GM12892 (cell line): ENCODE results near the gene CCDC27.

Experiments used
- DNase-seq: peaks from one replicate; pipeline ENCODE4 v3.0.0; 2011; ENCODE audit not compliant: insufficient read length
- FAIRE-seq: peaks from 2 replicates; lab custom pipeline; 2011; peaks lifted over from hg19 to GRCh38; lab: Jason Lieb, UNC
- POLR2A ChIP-seq: IDR thresholded peaks from 2 replicates; pipeline ENCODE4 v1.6.1; 2011; ENCODE audit warnings: low read depth, low read length, control low read depth
- POLR2AphosphoS5 ChIP-seq: IDR thresholded peaks from 2 replicates; pipeline ENCODE4 v1.6.1; 2011; ENCODE audit warnings: low read depth, low read length, control low read depth
- TAF1 ChIP-seq: IDR thresholded peaks from 2 replicates; pipeline ENCODE4 v1.6.1; 2011; ENCODE audit warnings: low read depth, mild to moderate bottlenecking, control low read depth, low read length, borderline replicate concordance

Gene CCDC27

DNA sequence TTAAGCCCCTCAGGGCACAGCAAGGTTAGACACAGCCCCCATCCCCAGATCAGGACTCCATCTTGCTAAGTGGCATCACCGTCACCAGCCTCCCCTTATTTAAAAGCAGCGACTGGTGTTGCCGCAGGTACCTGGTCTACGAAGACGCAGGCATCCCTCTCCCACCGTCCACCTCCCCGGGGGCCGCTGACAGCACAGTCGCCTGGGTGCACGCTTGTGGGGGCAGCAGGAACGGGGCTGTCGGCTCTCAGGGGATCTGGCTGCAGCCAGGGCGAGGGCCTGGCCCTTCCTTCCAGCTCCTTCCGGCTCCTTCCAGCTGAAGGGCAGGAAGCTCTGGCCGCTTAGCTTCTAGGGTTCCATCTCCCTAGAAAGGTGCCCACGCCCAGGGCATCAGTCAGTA lies 17.6 kb upstream of the CCDC27 start:
- DNase-seq (no peak), FAIRE-seq (no peak)
- no peak for TF ChIP-seq TAF1
- no peak for TF ChIP-seq POLR2AphosphoS5
- TF ChIP-seq POLR2A, result no peak

DNA sequence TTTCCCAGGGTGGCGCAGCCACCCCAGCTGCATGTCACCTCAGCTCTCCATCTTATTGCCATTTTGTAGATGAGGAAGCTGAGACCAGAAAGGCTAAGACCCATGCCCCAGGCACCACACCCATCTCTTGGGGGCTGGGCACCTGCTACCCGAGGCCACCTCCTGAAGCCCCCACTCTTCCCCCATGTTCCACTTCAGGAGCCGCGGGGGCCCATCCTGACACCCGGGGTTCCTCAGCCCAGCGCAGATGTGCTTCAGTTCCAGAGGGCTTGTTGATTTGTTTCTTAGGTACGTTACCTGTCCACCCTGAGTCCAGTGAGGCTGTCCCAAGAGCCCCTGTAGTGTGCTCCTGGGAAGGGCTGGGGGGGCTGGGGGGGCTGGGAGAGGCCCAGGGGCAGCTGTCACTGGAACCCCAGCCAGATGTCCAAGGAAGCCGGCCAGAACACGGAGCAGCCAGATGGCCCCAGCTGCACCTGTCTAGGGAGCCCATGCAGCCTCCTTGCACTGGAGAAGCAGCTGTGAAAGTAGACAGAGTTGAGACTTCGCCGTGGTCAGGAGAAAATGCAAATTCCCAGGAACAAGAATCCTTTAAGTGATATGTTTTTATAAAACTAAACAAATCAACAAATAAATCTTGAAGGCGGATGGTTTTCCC lies 17.1 kb upstream of the CCDC27 start:
- FAIRE-seq, result no peak
- no peak for TF ChIP-seq POLR2AphosphoS5
- TF ChIP-seq TAF1, result no peak
- no peak for TF ChIP-seq POLR2A

GRCh38 chr1:3735688-3736087 lies 16.6 kb upstream of the CCDC27 start:
- no peak for TF ChIP-seq POLR2A
- no peak; the same call in 1 of the 2 replicates for TF ChIP-seq POLR2AphosphoS5
- TF ChIP-seq TAF1, result no peak
- no peak for FAIRE-seq

More for the DNA sequence above, 17.1 kb upstream of the CCDC27 start:
- DNase-seq, result no peak

GRCh38 chr1:3736131-3736561 lies 16.1 kb upstream of the CCDC27 start:
- DNase-seq (no peak), FAIRE-seq (no peak)
- TF ChIP-seq POLR2AphosphoS5, result no peak
- TF ChIP-seq TAF1, result no peak
- TF ChIP-seq POLR2A, result no peak

More at GRCh38 chr1:3735688-3736087, 16.6 kb upstream of the CCDC27 start:
- no peak for DNase-seq

DNA sequence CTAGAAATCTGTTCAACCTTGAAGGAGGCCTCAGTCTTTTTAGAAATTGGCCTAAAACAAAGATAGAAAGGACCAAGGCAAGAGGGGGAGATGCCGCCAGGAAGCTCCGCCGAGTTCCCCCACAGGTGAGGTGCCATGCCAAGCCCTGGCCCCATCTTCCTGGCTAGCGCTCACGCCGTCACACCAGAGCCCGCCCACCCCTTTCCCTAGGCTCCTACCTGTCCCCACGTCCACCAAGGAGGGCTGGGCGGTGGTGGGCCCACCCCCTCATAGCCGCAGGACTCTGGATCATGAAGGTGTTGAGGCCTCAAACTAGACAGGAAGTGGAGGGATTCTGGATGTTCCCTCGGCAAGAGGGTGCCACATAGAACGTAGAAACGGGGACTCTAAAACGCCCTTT lies 15.5 kb upstream of the CCDC27 start:
- TF ChIP-seq POLR2A (no peak), POLR2AphosphoS5 (no peak), TAF1 (no peak)
- DNase-seq (no peak), FAIRE-seq (no peak)

DNA sequence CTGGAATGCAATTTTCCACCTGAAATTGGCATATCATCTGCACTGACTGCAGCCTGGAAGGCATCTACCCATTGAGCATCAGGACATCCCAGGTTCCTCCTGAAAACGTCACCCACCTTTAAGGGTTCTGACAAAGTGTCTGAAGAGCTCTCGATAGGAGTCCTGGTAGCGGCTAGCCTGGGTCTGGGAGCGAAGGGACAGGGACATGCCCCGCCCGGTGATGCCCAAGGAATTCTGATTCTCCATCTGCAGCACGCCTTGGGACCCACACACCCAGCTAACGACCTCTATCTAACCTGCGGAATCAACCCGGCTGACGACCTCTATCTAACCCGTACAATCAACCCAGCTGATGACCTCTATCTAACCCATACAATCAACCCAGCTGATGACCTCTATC lies 13.3 kb upstream of the CCDC27 start:
- no peak for TF ChIP-seq POLR2A
- no peak for TF ChIP-seq POLR2AphosphoS5
- TF ChIP-seq TAF1, result no peak
- FAIRE-seq (no peak), DNase-seq (no peak)

- no peak for DNase-seq
- no peak for TF ChIP-seq TAF1
- no peak for TF ChIP-seq POLR2A
- no peak for TF ChIP-seq POLR2AphosphoS5
- no peak for FAIRE-seq
These were observed 12.2 kb upstream of the CCDC27 start for GRCh38 chr1:3740042-3740441.

GRCh38 chr1:3740752-3741151 lies 11.5 kb upstream of the CCDC27 start:
- TF ChIP-seq POLR2AphosphoS5, result no peak
- TF ChIP-seq POLR2A, result no peak
- TF ChIP-seq TAF1, result no peak

GRCh38 chr1:3741566-3742438 lies 10.4 kb upstream of the CCDC27 start:
- TF ChIP-seq POLR2A (no peak), TAF1 (no peak), POLR2AphosphoS5 (no peak)
- FAIRE-seq, result no peak
- DNase-seq, result no peak

More at GRCh38 chr1:3740752-3741151, 11.5 kb upstream of the CCDC27 start:
- DNase-seq, result no peak
- no peak for FAIRE-seq

GRCh38 chr1:3742439-3743298 lies 9.6 kb upstream of the CCDC27 start:
- FAIRE-seq, result no peak
- DNase-seq, result no peak
- TF ChIP-seq POLR2A (no peak), TAF1 (no peak), POLR2AphosphoS5 (no peak)

GRCh38 chr1:3743421-3743820 lies 8.8 kb upstream of the CCDC27 start:
- TF ChIP-seq POLR2A (no peak), POLR2AphosphoS5 (no peak), TAF1 (no peak)
- FAIRE-seq, result no peak
- DNase-seq, result no peak

- TF ChIP-seq POLR2AphosphoS5, result no peak
- no peak for TF ChIP-seq TAF1
- TF ChIP-seq POLR2A, result no peak
- no peak for DNase-seq
- no peak for FAIRE-seq
These were observed 8.4 kb upstream of the CCDC27 start for GRCh38 chr1:3743826-3744225.
